ENCODE data around the gene PEX14.

Gene PEX14

GRCh38 chr1:10632691-10633090, 157.9 kb downstream of the PEX14 start:
- TF ChIP-seq FOXP2 (optimal IDR thresholded peaks at IDR 0.05; ENCODE audit: borderline replicate concordance, extremely low read depth, extremely low read length, insufficient read depth) (no peak), TAF1 (IDR thresholded peaks at IDR 0.05; ENCODE audit: borderline replicate concordance, insufficient read depth, low read length) (no peak), REST (IDR thresholded peaks at IDR 0.05; ENCODE audit: insufficient read depth in 1 of 2, low read depth in 2 of 2, low read length in 2 of 2) (no peak), POLR2AphosphoS5 (IDR thresholded peaks at IDR 0.05; ENCODE audit: low read depth, low read length) (no peak), SIN3A (IDR thresholded peaks at IDR 0.05; ENCODE audit: borderline replicate concordance, insufficient read depth, low read length) (no peak)

- no peak for TF ChIP-seq SIN3A (IDR thresholded peaks at IDR 0.05; ENCODE audit: borderline replicate concordance, insufficient read depth, low read length)
- no peak for TF ChIP-seq TAF1 (IDR thresholded peaks at IDR 0.05; ENCODE audit: borderline replicate concordance, insufficient read depth, low read length)
- no peak for TF ChIP-seq POLR2AphosphoS5 (IDR thresholded peaks at IDR 0.05; ENCODE audit: low read depth, low read length)
- no peak for TF ChIP-seq REST (IDR thresholded peaks at IDR 0.05; ENCODE audit: insufficient read depth in 1 of 2, low read depth in 2 of 2, low read length in 2 of 2)
- TF ChIP-seq FOXP2 (optimal IDR thresholded peaks at IDR 0.05; ENCODE audit: borderline replicate concordance, extremely low read depth, extremely low read length, insufficient read depth) = no peak
These were observed 158.7 kb downstream of the PEX14 start for GRCh38 chr1:10633416-10633815.

GRCh38 chr1:10634075-10634427, 159.3 kb downstream of the PEX14 start:
- no peak for TF ChIP-seq REST (IDR thresholded peaks at IDR 0.05; ENCODE audit: insufficient read depth in 1 of 2, low read depth in 2 of 2, low read length in 2 of 2)
- TF ChIP-seq SIN3A (IDR thresholded peaks at IDR 0.05; ENCODE audit: borderline replicate concordance, insufficient read depth, low read length) = no peak
- no peak for TF ChIP-seq FOXP2 (optimal IDR thresholded peaks at IDR 0.05; ENCODE audit: borderline replicate concordance, extremely low read depth, extremely low read length, insufficient read depth)
- no peak for TF ChIP-seq TAF1 (IDR thresholded peaks at IDR 0.05; ENCODE audit: borderline replicate concordance, insufficient read depth, low read length)
- no peak for TF ChIP-seq POLR2AphosphoS5 (IDR thresholded peaks at IDR 0.05; ENCODE audit: low read depth, low read length)

- TF ChIP-seq TAF1 (IDR thresholded peaks at IDR 0.05; ENCODE audit: borderline replicate concordance, insufficient read depth, low read length) (no peak), POLR2AphosphoS5 (IDR thresholded peaks at IDR 0.05; ENCODE audit: low read depth, low read length) (no peak), SIN3A (IDR thresholded peaks at IDR 0.05; ENCODE audit: borderline replicate concordance, insufficient read depth, low read length) (no peak), REST (IDR thresholded peaks at IDR 0.05; ENCODE audit: insufficient read depth in 1 of 2, low read depth in 2 of 2, low read length in 2 of 2) (no peak), FOXP2 (optimal IDR thresholded peaks at IDR 0.05; ENCODE audit: borderline replicate concordance, extremely low read depth, extremely low read length, insufficient read depth) (no peak)
These were observed 159.8 kb downstream of the PEX14 start for GRCh38 chr1:10634428-10635084.
